IgD-negative memory B cell (primary cell): ENCODE data around the gene LGR6. TPM values are rescaled to one million over a fixed set of nuclear protein-coding genes. Genes with fewer than 3 reads are reported as not detected.

Experiments used
- H3K27ac Mint-ChIP-seq, 3 donors: one replicate each; pipeline ENCODE4 v1.8.0; 2020 to 2022; ENCODE audit warnings: mild to moderate bottlenecking in 3 of 3, mixed read lengths in 3 of 3, moderate library complexity in 1 of 3
- H3K27me3 Mint-ChIP-seq: one replicate; pipeline ENCODE4 v1.8.0; 2021; ENCODE audit warnings: mixed read lengths
- H3K36me3 Mint-ChIP-seq: one replicate; pipeline ENCODE4 v1.8.0; 2020; ENCODE audit warnings: mild to moderate bottlenecking, mixed read lengths
- H3K4me1 Mint-ChIP-seq, 3 donors: one replicate each; pipeline ENCODE4 v1.8.0; 2020 to 2022; ENCODE audit warnings: mixed read lengths in 3 of 3, mild to moderate bottlenecking in 1 of 3
- H3K4me3 Mint-ChIP-seq, 4 donors: one replicate each; pipeline ENCODE4 v1.8.0; 2020 to 2022; ENCODE audit warnings: mild to moderate bottlenecking in 4 of 4, mixed read lengths in 4 of 4, moderate library complexity in 3 of 4
- H3K9me3 Mint-ChIP-seq, 3 donors: one replicate each; pipeline ENCODE4 v1.8.0; 2020 to 2021; ENCODE audit warnings: mixed read lengths in 3 of 3, mild to moderate bottlenecking in 1 of 3
- polyA plus RNA-seq: library from polyadenylated mRNA; unstranded; fragments of 300-500 nt; fragmentation: Illumina TruSeq; gene quantifications from one replicate; pipeline ENCODE4 v1.2.3, GENCODE V29; 2021

LGR6 gene
- polyA plus RNA-seq, 1 donor from 2014 or later = not detected

DNA sequence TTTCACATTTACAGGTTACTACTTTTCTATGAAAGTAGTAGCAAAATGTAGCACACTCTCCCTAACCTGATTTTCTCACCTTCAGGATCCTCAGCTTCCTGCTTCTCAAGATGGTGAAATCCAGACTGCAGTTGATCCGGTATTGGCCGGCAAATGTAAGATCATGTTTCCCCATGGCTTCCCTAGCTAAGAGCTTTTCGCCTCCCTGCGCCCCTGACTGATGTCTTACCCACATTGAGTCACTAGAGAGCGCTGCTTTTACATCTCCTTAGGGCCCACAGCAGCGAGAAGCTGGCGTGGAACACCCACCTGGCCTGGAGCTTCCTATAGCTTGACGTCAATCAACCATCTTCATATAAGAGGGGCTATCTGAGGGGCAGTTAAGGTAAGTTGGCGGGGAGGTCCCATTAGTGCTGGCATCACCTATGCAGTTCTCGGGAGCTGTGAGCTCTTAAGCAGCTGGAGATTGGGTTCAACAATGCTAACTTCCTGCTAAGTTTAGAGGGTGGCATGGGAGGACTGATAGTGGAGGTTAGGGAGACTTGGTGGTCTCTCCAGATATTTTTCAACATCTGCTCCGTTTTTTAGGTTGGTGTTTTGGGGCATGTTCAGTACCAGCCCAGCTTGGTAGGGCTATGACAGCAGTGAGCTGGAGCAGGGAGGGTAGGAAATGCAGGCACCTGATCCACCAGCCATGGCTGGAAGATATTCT lies 38.7 kb upstream of the LGR6 start:
- Mint-ChIP-seq H3K9me3 (no peaks in the 10 kb centered on the region), H3K36me3 (peaks cover 4% of the 10 kb centered on the region), H3K4me3 (peak overlapping the region in 1 of 4 donors; percentile 27), H3K27me3 (no peaks in the 10 kb centered on the region), H3K4me1 (peaks cover 19 to 27% (median 20%) of the 10 kb centered on the region in 3 donors), H3K27ac (peak overlapping the region; percentile 18 to 34 (median 20))

- peaks cover 21 to 34% (median 23%) of the 10 kb centered on the region in 3 donors for H3K4me1 Mint-ChIP-seq
- no peaks in the 10 kb centered on the region for H3K27me3 Mint-ChIP-seq
- peak overlapping the region in 1 of 4 donors; percentile 60 for H3K4me3 Mint-ChIP-seq
- peak overlapping the region in 1 of 3 donors; percentile 18 for H3K27ac Mint-ChIP-seq
- peaks cover 4% of the 10 kb centered on the region for H3K36me3 Mint-ChIP-seq
- no peaks in the 10 kb centered on the region for H3K9me3 Mint-ChIP-seq
Observed at GRCh38 chr1:202155478-202156021, 38.0 kb upstream of the LGR6 start.

DNA sequence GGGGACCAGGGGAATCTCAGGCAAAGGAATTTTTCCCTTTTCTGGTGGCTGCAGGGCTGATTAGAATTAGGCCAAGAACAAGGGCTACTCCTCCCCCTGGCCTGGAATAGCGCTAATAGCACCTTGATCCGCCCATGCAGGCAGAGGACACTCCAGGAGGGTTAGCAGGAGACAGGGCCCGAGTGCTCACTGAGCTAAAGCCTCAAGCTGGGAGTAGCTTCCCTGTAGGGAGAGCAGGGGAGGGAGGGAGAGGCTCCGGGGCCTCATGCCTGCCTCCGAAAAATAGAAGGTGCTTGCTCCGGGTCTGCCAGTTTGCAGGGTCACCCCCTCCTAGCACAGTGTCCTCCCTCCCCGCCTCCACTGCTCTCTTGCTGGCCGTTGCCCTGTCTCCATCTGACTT lies 37.0 kb upstream of the LGR6 start:
- peak overlapping the region in 1 of 4 donors; percentile 60 for H3K4me3 Mint-ChIP-seq
- H3K36me3 Mint-ChIP-seq = peaks cover 4% of the 10 kb centered on the region
- H3K27me3 Mint-ChIP-seq = no peaks in the 10 kb centered on the region
- H3K4me1 Mint-ChIP-seq = peaks cover 31 to 43% (median 32%) of the 10 kb centered on the region in 3 donors
- no peaks in the 10 kb centered on the region for H3K9me3 Mint-ChIP-seq
- peak overlapping the region in 1 of 3 donors; percentile 80 for H3K27ac Mint-ChIP-seq

- Mint-ChIP-seq H3K4me3 (peak overlapping the region in 2 of 4 donors; percentile 37 to 92), H3K9me3 (no peaks in the 10 kb centered on the region), H3K27me3 (no peaks in the 10 kb centered on the region), H3K36me3 (peaks cover 2% of the 10 kb centered on the region), H3K4me1 (peaks cover 41 to 53% (median 41%) of the 10 kb centered on the region in 3 donors), H3K27ac (peak overlapping the region in 2 of 3 donors; percentile 96 to 99)
Observed at GRCh38 chr1:202157945-202158344, 35.7 kb upstream of the LGR6 start.

DNA sequence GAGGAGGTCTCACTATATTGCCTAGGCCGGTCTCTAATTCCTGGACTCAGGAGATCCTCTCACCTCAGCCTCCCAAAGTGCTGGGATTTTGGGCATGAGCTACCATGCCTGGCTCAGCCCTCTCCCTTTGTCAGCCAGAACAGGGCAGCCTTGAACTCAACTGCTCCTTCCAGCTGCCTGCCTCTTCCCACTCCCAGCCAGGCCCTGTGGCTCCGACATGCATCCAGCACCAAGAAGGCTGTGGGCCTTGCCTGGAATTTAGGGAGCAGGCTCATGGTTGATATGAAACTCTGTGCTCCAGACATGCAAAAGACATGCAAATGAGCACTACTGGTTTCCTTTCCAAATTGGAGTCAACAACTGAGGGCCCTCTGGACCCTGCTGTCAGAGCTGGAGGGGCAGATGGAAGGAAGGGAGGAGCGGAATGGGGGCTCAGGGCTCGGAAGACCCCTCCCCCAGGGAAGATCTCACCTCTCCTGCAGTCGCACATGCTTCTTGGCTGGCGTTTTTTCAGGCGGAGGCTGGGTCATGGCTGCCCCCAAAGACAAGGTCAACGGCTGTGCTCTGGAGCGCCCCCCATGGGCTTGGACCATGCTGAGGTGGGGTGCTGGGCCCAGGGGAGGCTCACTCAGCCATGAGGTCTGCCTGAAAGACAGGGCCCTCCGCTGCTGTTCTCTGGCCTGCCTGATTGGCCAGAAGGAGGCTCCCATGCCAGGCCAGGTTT lies 34.6 kb upstream of the LGR6 start:
- peaks cover 44 to 59% (median 47%) of the 10 kb centered on the region in 3 donors for H3K4me1 Mint-ChIP-seq
- no peaks in the 10 kb centered on the region for H3K36me3 Mint-ChIP-seq
- H3K4me3 Mint-ChIP-seq = peak overlapping the region; percentile 87 to 96 (median 94)
- H3K9me3 Mint-ChIP-seq = no peaks in the 10 kb centered on the region
- H3K27ac Mint-ChIP-seq = peak overlapping the region; percentile 81 to 99 (median 96)
- H3K27me3 Mint-ChIP-seq = no peaks in the 10 kb centered on the region

GRCh38 chr1:202159534-202160371 lies 33.8 kb upstream of the LGR6 start:
- H3K36me3 Mint-ChIP-seq = no peaks in the 10 kb centered on the region
- H3K27me3 Mint-ChIP-seq = peaks cover 1% of the 10 kb centered on the region
- no peaks in the 10 kb centered on the region for H3K9me3 Mint-ChIP-seq
- H3K27ac Mint-ChIP-seq = peak overlapping the region; percentile 92 to 99 (median 96)
- peak overlapping the region; percentile 87 to 96 (median 94) for H3K4me3 Mint-ChIP-seq
- H3K4me1 Mint-ChIP-seq = peaks cover 51 to 65% (median 52%) of the 10 kb centered on the region in 3 donors

DNA sequence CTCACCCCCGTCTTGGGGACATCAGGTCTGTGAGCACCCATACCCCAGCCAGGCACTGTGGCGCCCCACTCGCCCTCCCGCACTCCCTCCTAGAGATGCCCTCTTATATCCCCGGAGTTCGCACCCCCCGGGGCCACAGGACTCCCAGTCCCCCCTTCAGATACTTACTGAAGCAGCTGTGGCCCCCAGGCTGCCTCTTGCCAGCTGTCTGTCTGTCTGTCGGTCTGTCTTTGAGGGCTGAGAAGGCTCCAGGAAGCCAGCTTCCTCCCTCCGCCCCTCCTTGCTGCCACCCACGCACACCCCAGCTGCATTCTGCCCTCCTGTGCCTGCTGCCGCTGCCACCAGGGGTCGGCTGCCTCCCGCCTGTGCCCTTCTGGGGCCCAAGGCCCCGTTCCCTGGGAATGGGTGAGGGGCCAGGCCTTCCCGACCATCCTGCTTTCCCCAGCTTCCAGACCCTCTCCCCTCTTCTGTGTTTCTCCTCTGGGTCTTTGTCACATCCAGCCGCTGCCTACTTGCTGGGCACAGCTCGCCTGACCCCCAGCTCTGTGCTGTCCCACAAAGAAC lies 33.1 kb upstream of the LGR6 start, which contains the start of gene PTPN7:
PTPN7 (minus strand) TSS at position 226 of the 564 bp plus-strand sequence. CDS start 1,200 bp downstream, outside the sequence.
- H3K4me1 Mint-ChIP-seq = peaks cover 49 to 68% (median 54%) of the 10 kb centered on the region in 3 donors
- H3K4me3 Mint-ChIP-seq = peak within 1 kb of the TSS; percentile 87 to 96 (median 94)
- peaks cover 1% of the 10 kb centered on the region for H3K27me3 Mint-ChIP-seq

GRCh38 chr1:202161151-202162046 lies 32.2 kb upstream of the LGR6 start:
- Mint-ChIP-seq H3K4me3 (peak overlapping the region; percentile 87 to 96 (median 94)), H3K36me3 (no peaks in the 10 kb centered on the region), H3K9me3 (no peaks in the 10 kb centered on the region), H3K27ac (peak overlapping the region in 2 of 3 donors; percentile 96 to 99), H3K4me1 (peaks cover 47 to 61% (median 48%) of the 10 kb centered on the region in 3 donors), H3K27me3 (peaks cover 1% of the 10 kb centered on the region)

More for the DNA sequence above, 33.1 kb upstream of the LGR6 start, which contains the start of gene PTPN7:
- Mint-ChIP-seq H3K36me3 (no peaks in the 10 kb centered on the region), H3K9me3 (no peaks in the 10 kb centered on the region), H3K27ac (peak within 1 kb of the TSS; percentile 92 to 99 (median 96))

DNA sequence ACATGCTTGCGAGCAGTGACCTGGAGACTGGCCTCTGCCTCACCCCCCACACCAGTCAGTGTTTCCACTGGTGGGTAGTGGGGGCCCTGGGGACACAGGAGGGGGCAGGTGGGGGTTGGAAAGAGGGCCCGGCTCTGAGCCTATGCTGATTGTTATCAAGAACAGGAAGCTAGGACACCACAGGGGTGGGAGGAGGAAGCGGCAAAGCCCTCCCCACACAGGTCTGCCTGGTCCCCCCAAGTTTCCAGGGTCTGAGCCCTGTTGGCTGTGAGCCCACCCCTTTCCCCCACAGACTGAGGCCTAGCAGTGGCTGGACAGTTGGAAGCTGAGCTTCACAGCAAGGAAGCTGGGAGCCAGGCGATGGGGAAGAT lies 31.6 kb upstream of the LGR6 start:
- Mint-ChIP-seq H3K27me3 (peaks cover 1% of the 10 kb centered on the region), H3K36me3 (no peaks in the 10 kb centered on the region), H3K9me3 (no peaks in the 10 kb centered on the region), H3K4me1 (peaks cover 47 to 60% (median 48%) of the 10 kb centered on the region in 3 donors), H3K27ac (peak overlapping the region in 1 of 3 donors; percentile 99), H3K4me3 (peak overlapping the region in 3 of 4 donors; percentile 92 to 96 (median 92))

- Mint-ChIP-seq H3K27ac (peak overlapping the region in 2 of 3 donors; percentile 76 to 99), H3K27me3 (peaks cover 1% of the 10 kb centered on the region), H3K4me3 (peak overlapping the region in 3 of 4 donors; percentile 92 to 96 (median 92)), H3K9me3 (no peaks in the 10 kb centered on the region), H3K4me1 (peaks cover 47 to 60% (median 48%) of the 10 kb centered on the region in 3 donors), H3K36me3 (no peaks in the 10 kb centered on the region)
Observed at GRCh38 chr1:202162418-202163280, 30.9 kb upstream of the LGR6 start.

- H3K4me3 Mint-ChIP-seq = peak overlapping the region in 3 of 4 donors; percentile 24 to 92 (median 81)
- no peaks in the 10 kb centered on the region for H3K36me3 Mint-ChIP-seq
- H3K4me1 Mint-ChIP-seq = peaks cover 46 to 60% (median 48%) of the 10 kb centered on the region in 3 donors
- H3K27ac Mint-ChIP-seq = peak overlapping the region in 2 of 3 donors; percentile 95 to 99
- peaks cover 1% of the 10 kb centered on the region for H3K27me3 Mint-ChIP-seq
- H3K9me3 Mint-ChIP-seq = no peaks in the 10 kb centered on the region
Observed at GRCh38 chr1:202163281-202164270, 30.0 kb upstream of the LGR6 start.
